GM10266 (cell line): Measurements from ENCODE around the gene TACR2.

ENCODE experiments used
- DNase-seq: peaks from one replicate; pipeline ENCODE4 v3.0.0; 2012; ENCODE audit errors: extremely low spot score
- CTCF ChIP-seq: IDR thresholded peaks from 2 replicates; pipeline ENCODE4 v1.5.1; 2012; ENCODE audit warnings: mild to moderate bottlenecking, low read depth; ENCODE audit not compliant: control insufficient read depth, insufficient read depth; ENCODE audit errors: missing control alignments

The TACR2 gene

GRCh38 chr10:69460576-69461242 is 44.0 kb upstream of the TACR2 start:
- no peak for TF ChIP-seq CTCF

GRCh38 chr10:69459893-69460575 is 43.3 kb upstream of the TACR2 start:
- no peak for TF ChIP-seq CTCF
- no peak for DNase-seq

More at GRCh38 chr10:69460576-69461242, 44.0 kb upstream of the TACR2 start:
- DNase-seq: no peak

GRCh38 chr10:69459101-69459790 is 42.5 kb upstream of the TACR2 start:
- TF ChIP-seq CTCF: no peak
- no peak for DNase-seq

- no peak for TF ChIP-seq CTCF
Observed at GRCh38 chr10:69458430-69459100, 41.8 kb upstream of the TACR2 start.

GRCh38 chr10:69457771-69458237 is 41.1 kb upstream of the TACR2 start:
- no peak for DNase-seq
- TF ChIP-seq CTCF: no peak

More at GRCh38 chr10:69458430-69459100, 41.8 kb upstream of the TACR2 start:
- no peak for DNase-seq

GRCh38 chr10:69456880-69457693 is 40.4 kb upstream of the TACR2 start:
- TF ChIP-seq CTCF: no peak
- DNase-seq: no peak
